Stimulated activated naive B cell treated with anti-CD40 and anti-IgM and Interleukin-4, amounts not matched to agents 10 μg/mL and 1 μg/mL and 100 μg/mL, for 72 hours (primary cell): ENCODE data around the gene ELOB.

Experiments
- ATAC-seq, 2 donors: fragments of 150-1000 bp; cut with Tn5 transposase; replicated peaks; 2 replicates each; pipeline ENCODE4 v1.10.0; 2021; ENCODE audit warnings: moderate library complexity in 1 of 2
- DNase-seq: peaks from one replicate; pipeline ENCODE4 v3.0.0; 2021
- H3K27ac Mint-ChIP-seq: one replicate; pipeline ENCODE4 v1.8.0; 2022; ENCODE audit warnings: mild to moderate bottlenecking, mixed read lengths
- H3K27me3 Mint-ChIP-seq, 2 donors: one replicate each; pipeline ENCODE4 v1.8.0; 2022; ENCODE audit warnings: mixed read lengths in 2 of 2
- H3K36me3 Mint-ChIP-seq, 2 donors: one replicate each; pipeline ENCODE4 v1.8.0; 2022; ENCODE audit warnings: mixed read lengths in 2 of 2, mild to moderate bottlenecking in 1 of 2
- H3K4me1 Mint-ChIP-seq, 2 donors: one replicate each; pipeline ENCODE4 v1.8.0; 2022; ENCODE audit warnings: mixed read lengths in 2 of 2, mild to moderate bottlenecking in 1 of 2
- H3K4me3 Mint-ChIP-seq, 2 donors: one replicate each; pipeline ENCODE4 v1.8.0; 2022; ENCODE audit warnings: mild to moderate bottlenecking in 2 of 2, mixed read lengths in 2 of 2, moderate library complexity in 1 of 2
- H3K9me3 Mint-ChIP-seq, 2 donors: one replicate each; pipeline ENCODE4 v1.8.0; 2022; ENCODE audit warnings: mixed read lengths in 2 of 2, mild to moderate bottlenecking in 1 of 2

The ELOB gene

GRCh38 chr16:2745116-2745890, 31.8 kb downstream of the ELOB start:
- H3K4me1 Mint-ChIP-seq, result peaks cover 0 to 2% of the 10 kb centered on the region in 2 donors
- H3K27ac Mint-ChIP-seq, result no peak overlapping the region
- no peaks in the 10 kb centered on the region for H3K9me3 Mint-ChIP-seq
- no peak overlapping the region for H3K4me3 Mint-ChIP-seq
- peaks cover 8 to 13% of the 10 kb centered on the region in 2 donors for H3K36me3 Mint-ChIP-seq
- ATAC-seq (no peak), DNase-seq (no peak)
- H3K27me3 Mint-ChIP-seq, result peaks cover 0 to 8% of the 10 kb centered on the region in 2 donors

- ATAC-seq (no peak), DNase-seq (no peak)
- Mint-ChIP-seq H3K36me3 (peaks cover 3 to 7% of the 10 kb centered on the region in 2 donors), H3K9me3 (no peaks in the 10 kb centered on the region), H3K27me3 (peaks cover 0 to 9% of the 10 kb centered on the region in 2 donors), H3K27ac (no peak overlapping the region), H3K4me3 (no peak overlapping the region), H3K4me1 (peaks cover 0 to 3% of the 10 kb centered on the region in 2 donors)
These were observed 32.4 kb downstream of the ELOB start for GRCh38 chr16:2744711-2745110.

GRCh38 chr16:2743007-2743810, 33.9 kb downstream of the ELOB start:
- Mint-ChIP-seq H3K4me1 (peaks cover 0 to 3% of the 10 kb centered on the region in 2 donors), H3K36me3 (no peaks in the 10 kb centered on the region), H3K27me3 (peaks cover 0 to 13% of the 10 kb centered on the region in 2 donors), H3K9me3 (no peaks in the 10 kb centered on the region), H3K4me3 (no peak overlapping the region), H3K27ac (no peak overlapping the region)
- DNase-seq, result no peak
- no peak for ATAC-seq

- Mint-ChIP-seq H3K4me1 (peaks cover 0 to 3% of the 10 kb centered on the region in 2 donors), H3K4me3 (no peak overlapping the region), H3K27ac (no peak overlapping the region), H3K36me3 (no peaks in the 10 kb centered on the region), H3K9me3 (no peaks in the 10 kb centered on the region), H3K27me3 (peaks cover 0 to 14% of the 10 kb centered on the region in 2 donors)
- DNase-seq (no peak), ATAC-seq (no peak)
These were observed 34.6 kb downstream of the ELOB start for GRCh38 chr16:2742323-2743006.

- Mint-ChIP-seq H3K27ac (no peak overlapping the region), H3K36me3 (no peaks in the 10 kb centered on the region), H3K27me3 (peaks cover 5 to 14% of the 10 kb centered on the region in 2 donors), H3K9me3 (no peaks in the 10 kb centered on the region), H3K4me1 (peaks cover 0 to 3% of the 10 kb centered on the region in 2 donors), H3K4me3 (no peak overlapping the region)
- ATAC-seq, result no peak
- DNase-seq, result no peak
These were observed 35.9 kb downstream of the ELOB start for GRCh38 chr16:2741168-2741567.

GRCh38 chr16:2740476-2740875, 36.6 kb downstream of the ELOB start:
- DNase-seq (no peak), ATAC-seq (no peak)
- Mint-ChIP-seq H3K4me3 (no peak overlapping the region), H3K4me1 (peaks cover 0 to 3% of the 10 kb centered on the region in 2 donors), H3K27ac (no peak overlapping the region), H3K36me3 (no peaks in the 10 kb centered on the region), H3K27me3 (peaks cover 5 to 14% of the 10 kb centered on the region in 2 donors), H3K9me3 (no peaks in the 10 kb centered on the region)

- H3K27ac Mint-ChIP-seq, result no peak overlapping the region
- peaks cover 5 to 14% of the 10 kb centered on the region in 2 donors for H3K27me3 Mint-ChIP-seq
- H3K4me3 Mint-ChIP-seq, result no peak overlapping the region
- H3K4me1 Mint-ChIP-seq, result peaks cover 0 to 3% of the 10 kb centered on the region in 2 donors
- no peaks in the 10 kb centered on the region for H3K9me3 Mint-ChIP-seq
- no peak for ATAC-seq
- no peak for DNase-seq
- H3K36me3 Mint-ChIP-seq, result no peaks in the 10 kb centered on the region
These were observed 37.3 kb downstream of the ELOB start for GRCh38 chr16:2739625-2740430.

GRCh38 chr16:2738615-2739014, 38.5 kb downstream of the ELOB start:
- no peak overlapping the region for H3K27ac Mint-ChIP-seq
- no peaks in the 10 kb centered on the region for H3K36me3 Mint-ChIP-seq
- peaks cover 0 to 3% of the 10 kb centered on the region in 2 donors for H3K4me1 Mint-ChIP-seq

GRCh38 chr16:2737895-2738418, 39.1 kb downstream of the ELOB start:
- peaks cover 0 to 3% of the 10 kb centered on the region in 2 donors for H3K4me1 Mint-ChIP-seq
- H3K36me3 Mint-ChIP-seq, result no peaks in the 10 kb centered on the region
- DNase-seq, result no peak
- no peaks in the 10 kb centered on the region for H3K9me3 Mint-ChIP-seq
- peaks cover 5 to 14% of the 10 kb centered on the region in 2 donors for H3K27me3 Mint-ChIP-seq
- H3K4me3 Mint-ChIP-seq, result no peak overlapping the region
- peak overlapping the region; percentile 20 for H3K27ac Mint-ChIP-seq
- no peak for ATAC-seq

More at GRCh38 chr16:2738615-2739014, 38.5 kb downstream of the ELOB start:
- DNase-seq (no peak), ATAC-seq (no peak)
- peaks cover 5 to 14% of the 10 kb centered on the region in 2 donors for H3K27me3 Mint-ChIP-seq
- no peak overlapping the region for H3K4me3 Mint-ChIP-seq
- no peaks in the 10 kb centered on the region for H3K9me3 Mint-ChIP-seq

GRCh38 chr16:2737238-2737605, 39.9 kb downstream of the ELOB start:
- peaks cover 0 to 3% of the 10 kb centered on the region in 2 donors for H3K4me1 Mint-ChIP-seq
- H3K27me3 Mint-ChIP-seq, result peaks cover 5 to 14% of the 10 kb centered on the region in 2 donors
- ATAC-seq, result no peak
- H3K27ac Mint-ChIP-seq, result no peak overlapping the region
- H3K4me3 Mint-ChIP-seq, result no peak overlapping the region
- no peaks in the 10 kb centered on the region for H3K9me3 Mint-ChIP-seq
- H3K36me3 Mint-ChIP-seq, result no peaks in the 10 kb centered on the region
- DNase-seq, result no peak

GRCh38 chr16:2736476-2737237, 40.4 kb downstream of the ELOB start:
- Mint-ChIP-seq H3K4me1 (peaks cover 0 to 3% of the 10 kb centered on the region in 2 donors), H3K36me3 (no peaks in the 10 kb centered on the region), H3K9me3 (no peaks in the 10 kb centered on the region), H3K27ac (no peak overlapping the region), H3K27me3 (peaks cover 5 to 14% of the 10 kb centered on the region in 2 donors), H3K4me3 (no peak overlapping the region)
- ATAC-seq, result no peak
- DNase-seq, result no peak

- ATAC-seq, result no peak
- no peak overlapping the region for H3K27ac Mint-ChIP-seq
- H3K4me3 Mint-ChIP-seq, result no peak overlapping the region
- H3K4me1 Mint-ChIP-seq, result no peaks in the 10 kb centered on the region
- DNase-seq, result no peak
- peaks cover 4 to 5% of the 10 kb centered on the region in 2 donors for H3K27me3 Mint-ChIP-seq
- H3K9me3 Mint-ChIP-seq, result no peaks in the 10 kb centered on the region
- H3K36me3 Mint-ChIP-seq, result no peaks in the 10 kb centered on the region
These were observed 42.1 kb downstream of the ELOB start for GRCh38 chr16:2734844-2735515.
